ENCODE measurements around the gene FBXO38. TPM values are rescaled to one million over a fixed set of nuclear protein-coding genes. Genes with fewer than 3 reads are reported as not detected.

Gene FBXO38
- total RNA-seq, 1 donor = 69.8 TPM

DNA sequence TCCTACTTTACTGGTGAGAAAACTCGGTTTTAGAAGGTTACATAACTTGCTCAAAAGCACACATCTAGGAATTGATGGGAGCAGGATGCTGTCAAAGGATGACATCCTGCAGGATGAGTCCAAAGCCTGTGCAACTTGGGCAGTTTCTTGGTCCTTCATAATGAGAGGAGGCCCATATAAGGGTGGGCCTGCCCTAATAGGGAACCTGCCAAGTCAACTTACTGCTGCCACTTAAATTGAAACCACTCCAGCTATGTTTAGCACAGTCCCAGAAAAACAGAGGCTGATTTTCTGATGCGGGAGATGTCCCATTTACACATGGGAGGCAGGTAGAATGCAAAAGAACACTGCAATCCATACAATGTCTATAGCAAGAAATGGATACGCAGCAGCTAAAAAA, 61.8 kb downstream of the FBXO38 start:
- Histone ChIP-seq H4K20me1 (ENCODE audit: insufficient read depth, low read length) (no peaks in the 10 kb centered on the region), H3K27ac (ENCODE audit: low read depth, low read length) (no peak overlapping the region), H3K4me1 (ENCODE audit: insufficient read depth, low read length) (no peaks in the 10 kb centered on the region), H2AFZ (ENCODE audit: low read length) (no peak overlapping the region), H3K9me3 (ENCODE audit: low read depth, low read length) (no peaks in the 10 kb centered on the region), H3K4me2 (ENCODE audit: insufficient read depth, low read length) (no peak overlapping the region), H3K36me3 (ENCODE audit: insufficient read depth, low read length) (peaks cover 19% of the 10 kb centered on the region), H3K79me2 (ENCODE audit: insufficient read depth, low read length) (no peaks in the 10 kb centered on the region), H3K27me3 (ENCODE audit: insufficient read depth, low read length) (no peaks in the 10 kb centered on the region), H3K4me3 (ENCODE audit: insufficient read depth, low read length) (no peak overlapping the region)
- no peak for DNase-seq (ENCODE audit: insufficient read length, low spot score, missing footprints)
- TF ChIP-seq, protein P1, sequence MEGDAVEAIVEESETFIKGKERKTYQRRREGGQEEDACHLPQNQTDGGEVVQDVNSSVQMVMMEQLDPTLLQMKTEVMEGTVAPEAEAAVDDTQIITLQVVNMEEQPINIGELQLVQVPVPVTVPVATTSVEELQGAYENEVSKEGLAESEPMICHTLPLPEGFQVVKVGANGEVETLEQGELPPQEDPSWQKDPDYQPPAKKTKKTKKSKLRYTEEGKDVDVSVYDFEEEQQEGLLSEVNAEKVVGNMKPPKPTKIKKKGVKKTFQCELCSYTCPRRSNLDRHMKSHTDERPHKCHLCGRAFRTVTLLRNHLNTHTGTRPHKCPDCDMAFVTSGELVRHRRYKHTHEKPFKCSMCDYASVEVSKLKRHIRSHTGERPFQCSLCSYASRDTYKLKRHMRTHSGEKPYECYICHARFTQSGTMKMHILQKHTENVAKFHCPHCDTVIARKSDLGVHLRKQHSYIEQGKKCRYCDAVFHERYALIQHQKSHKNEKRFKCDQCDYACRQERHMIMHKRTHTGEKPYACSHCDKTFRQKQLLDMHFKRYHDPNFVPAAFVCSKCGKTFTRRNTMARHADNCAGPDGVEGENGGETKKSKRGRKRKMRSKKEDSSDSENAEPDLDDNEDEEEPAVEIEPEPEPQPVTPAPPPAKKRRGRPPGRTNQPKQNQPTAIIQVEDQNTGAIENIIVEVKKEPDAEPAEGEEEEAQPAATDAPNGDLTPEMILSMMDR (IDR thresholded peaks at IDR 0.05; ENCODE audit: extremely low read depth, low read depth, low read length) = no peak

DNA sequence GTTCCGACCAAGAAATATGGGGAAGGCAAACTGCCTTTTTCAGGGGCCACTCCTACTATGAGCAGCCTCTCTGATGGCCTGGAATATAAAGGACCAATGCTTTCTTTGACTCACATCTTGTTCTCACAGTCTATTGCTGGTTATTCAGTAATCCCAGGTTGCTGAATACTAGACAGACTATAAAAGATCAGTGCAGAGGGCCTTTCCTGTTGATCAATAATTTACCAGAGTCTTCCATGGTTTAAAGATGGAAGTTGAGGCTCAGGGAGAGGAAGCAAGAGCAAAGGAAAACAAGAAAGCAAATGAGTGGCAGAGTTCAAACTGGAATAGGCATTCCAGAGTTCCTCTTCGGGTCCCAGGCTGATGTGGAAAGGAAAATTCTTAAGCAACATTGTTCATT, 62.9 kb downstream of the FBXO38 start:
- TF ChIP-seq, protein P1 (IDR thresholded peaks at IDR 0.05; ENCODE audit: extremely low read depth, low read depth, low read length) = no peak

DNA sequence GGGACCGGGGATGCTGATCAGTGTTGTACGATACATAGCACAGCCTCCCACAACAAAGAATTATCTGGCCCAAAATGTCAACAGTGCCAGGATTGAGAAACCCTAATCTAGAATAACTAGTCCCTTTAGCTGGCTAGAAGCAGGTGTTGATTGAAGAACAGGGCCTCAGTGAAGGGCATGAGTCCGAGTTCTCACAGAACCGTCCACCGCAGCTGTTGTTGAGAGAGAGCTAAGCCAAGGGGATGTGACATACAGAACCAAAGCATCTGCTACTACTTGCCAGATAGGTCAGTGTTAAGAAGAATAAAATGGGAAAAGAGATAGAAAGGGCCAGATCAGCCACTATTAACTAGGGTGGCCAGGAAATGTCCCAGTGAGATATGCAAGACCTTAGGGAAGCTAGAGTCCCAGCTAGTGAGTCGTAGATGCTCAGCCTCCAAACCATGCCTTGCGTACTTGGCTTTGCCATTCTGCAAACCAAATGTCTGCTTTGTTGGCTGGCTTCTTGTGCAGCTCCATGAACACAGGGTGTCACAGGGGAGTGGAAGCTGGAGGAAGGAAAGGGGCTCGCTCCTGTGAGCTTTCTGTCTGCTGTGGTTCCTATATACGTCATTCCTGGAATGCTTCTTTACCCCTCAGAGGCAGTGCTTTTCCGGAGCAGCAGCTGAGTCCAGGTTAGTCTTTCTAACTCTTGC, 68.9 kb downstream of the FBXO38 start:
- H2AFZ ChIP-seq (ENCODE audit: low read length) = no peak overlapping the region
- no peak for DNase-seq (ENCODE audit: insufficient read length, low spot score, missing footprints)
- no peaks in the 10 kb centered on the region for H4K20me1 ChIP-seq (ENCODE audit: insufficient read depth, low read length)
- no peak overlapping the region for H3K4me2 ChIP-seq (ENCODE audit: insufficient read depth, low read length)
- no peaks in the 10 kb centered on the region for H3K79me2 ChIP-seq (ENCODE audit: insufficient read depth, low read length)
- TF ChIP-seq, protein P1 (IDR thresholded peaks at IDR 0.05; ENCODE audit: extremely low read depth, low read depth, low read length) = no peak
- H3K36me3 ChIP-seq (ENCODE audit: insufficient read depth, low read length) = no peaks in the 10 kb centered on the region
- H3K9me3 ChIP-seq (ENCODE audit: low read depth, low read length) = no peaks in the 10 kb centered on the region
- H3K27ac ChIP-seq (ENCODE audit: low read depth, low read length) = no peak overlapping the region
- no peaks in the 10 kb centered on the region for H3K27me3 ChIP-seq (ENCODE audit: insufficient read depth, low read length)
- no peaks in the 10 kb centered on the region for H3K4me1 ChIP-seq (ENCODE audit: insufficient read depth, low read length)
- H3K4me3 ChIP-seq (ENCODE audit: insufficient read depth, low read length) = no peak overlapping the region

More for the DNA sequence above, 62.9 kb downstream of the FBXO38 start:
- no peak for DNase-seq (ENCODE audit: insufficient read length, low spot score, missing footprints)
- Histone ChIP-seq H3K27me3 (ENCODE audit: insufficient read depth, low read length) (no peaks in the 10 kb centered on the region), H3K79me2 (ENCODE audit: insufficient read depth, low read length) (no peaks in the 10 kb centered on the region), H4K20me1 (ENCODE audit: insufficient read depth, low read length) (no peaks in the 10 kb centered on the region), H3K4me2 (ENCODE audit: insufficient read depth, low read length) (no peak overlapping the region), H3K4me3 (ENCODE audit: insufficient read depth, low read length) (no peak overlapping the region), H3K4me1 (ENCODE audit: insufficient read depth, low read length) (no peaks in the 10 kb centered on the region), H2AFZ (ENCODE audit: low read length) (no peak overlapping the region), H3K27ac (ENCODE audit: low read depth, low read length) (no peak overlapping the region), H3K9me3 (ENCODE audit: low read depth, low read length) (no peaks in the 10 kb centered on the region), H3K36me3 (ENCODE audit: insufficient read depth, low read length) (peaks cover 10% of the 10 kb centered on the region)

DNA sequence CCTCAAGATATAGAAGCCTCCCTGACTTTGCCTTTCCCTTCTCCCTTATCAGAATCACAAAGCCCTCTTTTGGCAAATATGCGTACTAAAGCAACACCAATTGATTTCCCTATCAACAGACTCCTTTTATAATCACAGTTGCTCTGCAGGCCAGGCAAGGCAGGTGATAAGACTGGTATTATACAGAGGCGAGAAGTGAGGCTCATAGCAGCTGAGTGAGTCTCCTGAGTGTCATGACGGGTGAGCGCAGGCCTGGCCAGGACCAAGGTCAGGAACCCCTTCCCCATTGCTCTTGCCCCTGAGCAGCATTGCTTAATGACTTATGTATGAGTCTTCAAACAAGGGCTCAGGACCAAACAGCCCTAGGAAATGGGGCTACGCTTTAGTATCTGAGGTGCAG, 70.8 kb downstream of the FBXO38 start:
- Histone ChIP-seq H2AFZ (ENCODE audit: low read length) (no peak overlapping the region), H3K27me3 (ENCODE audit: insufficient read depth, low read length) (peaks cover 3% of the 10 kb centered on the region), H4K20me1 (ENCODE audit: insufficient read depth, low read length) (no peaks in the 10 kb centered on the region), H3K36me3 (ENCODE audit: insufficient read depth, low read length) (no peaks in the 10 kb centered on the region), H3K4me2 (ENCODE audit: insufficient read depth, low read length) (no peak overlapping the region), H3K4me3 (ENCODE audit: insufficient read depth, low read length) (no peak overlapping the region), H3K4me1 (ENCODE audit: insufficient read depth, low read length) (no peaks in the 10 kb centered on the region), H3K79me2 (ENCODE audit: insufficient read depth, low read length) (no peaks in the 10 kb centered on the region), H3K9me3 (ENCODE audit: low read depth, low read length) (no peaks in the 10 kb centered on the region), H3K27ac (ENCODE audit: low read depth, low read length) (no peak overlapping the region)
- TF ChIP-seq, protein P1 (IDR thresholded peaks at IDR 0.05; ENCODE audit: extremely low read depth, low read depth, low read length) = no peak
- DNase-seq (ENCODE audit: insufficient read length, low spot score, missing footprints) = no peak
